Activated T-cell treated with anti-CD3 and anti-CD28 coated beads, Interleukin-2, amount 50 U/mL, for 24 hours (primary cell): ENCODE results near the gene SMIM5.
A peak's percentile ranks its signal among the peaks of the same experiment; 100 is the strongest.

ENCODE experiments used
- DNase-seq: peaks from one replicate; pipeline ENCODE4 v3.0.0-alpha.2; 2020
- H3K27ac Mint-ChIP-seq: 2 replicates; pipeline ENCODE4 v1.8.0; 2020; ENCODE audit warnings: mild to moderate bottlenecking, mixed read lengths
- H3K27me3 Mint-ChIP-seq: 2 replicates; pipeline ENCODE4 v1.8.0; 2020; ENCODE audit warnings: mixed read lengths
- H3K36me3 Mint-ChIP-seq: 2 replicates; pipeline ENCODE4 v1.8.0; 2020; ENCODE audit warnings: low read depth, mixed read lengths
- H3K4me1 Mint-ChIP-seq: 2 replicates; pipeline ENCODE4 v1.8.0; 2020; ENCODE audit warnings: low read depth, mixed read lengths
- H3K4me3 Mint-ChIP-seq: 2 replicates; pipeline ENCODE4 v1.8.0; 2020; ENCODE audit warnings: mild to moderate bottlenecking, moderate library complexity, mixed read lengths
- H3K9me3 Mint-ChIP-seq: 2 replicates; pipeline ENCODE4 v1.8.0; 2020; ENCODE audit warnings: mixed read lengths

SMIM5 gene

DNA sequence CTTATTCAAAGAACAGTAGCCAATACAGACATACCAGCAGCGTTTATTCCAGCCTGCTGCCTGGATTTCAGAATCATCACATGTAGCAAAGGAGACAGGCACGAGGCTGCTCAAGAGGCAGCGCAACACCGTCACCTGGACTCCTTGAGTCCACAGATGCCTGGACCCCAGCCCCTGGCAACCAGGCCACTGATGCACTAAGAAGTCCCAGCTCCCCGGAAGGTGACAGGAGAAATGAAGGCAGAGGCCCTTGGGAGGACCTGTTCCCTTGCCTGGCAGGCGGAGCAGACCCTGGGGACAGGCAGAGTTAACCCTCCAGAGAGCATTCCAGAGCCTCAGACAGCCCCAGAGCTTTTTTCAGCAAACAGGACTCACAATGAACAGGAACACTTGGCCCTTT is 16.5 kb downstream of the SMIM5 start:
- H3K9me3 Mint-ChIP-seq = no peaks in the 10 kb centered on the region
- no peak for DNase-seq
- H3K4me1 Mint-ChIP-seq = peaks cover 9% of the 10 kb centered on the region
- H3K4me3 Mint-ChIP-seq = no peak overlapping the region
- H3K36me3 Mint-ChIP-seq = peaks cover 61% of the 10 kb centered on the region
- H3K27ac Mint-ChIP-seq = no peak overlapping the region
- no peaks in the 10 kb centered on the region for H3K27me3 Mint-ChIP-seq

DNA sequence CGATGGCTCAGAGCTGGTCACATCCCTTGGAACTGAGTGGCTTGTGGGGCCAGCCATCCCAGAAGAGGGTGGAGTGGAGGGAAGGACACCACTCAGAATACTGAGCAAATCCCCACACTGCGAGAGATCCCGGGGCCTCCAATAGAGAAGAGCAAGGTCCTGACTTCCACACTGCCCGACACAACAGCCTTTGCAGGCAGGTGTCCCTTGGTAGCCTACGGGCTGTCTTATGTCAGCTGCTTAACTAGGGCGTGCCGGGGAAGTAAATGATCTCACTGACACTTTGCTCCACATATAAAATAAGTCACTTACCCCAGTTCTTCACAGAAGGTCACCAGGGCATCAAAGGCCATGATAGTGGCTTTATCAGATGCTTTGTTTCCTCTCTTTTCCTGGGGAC is 17.6 kb downstream of the SMIM5 start:
- Mint-ChIP-seq H3K4me3 (no peak overlapping the region), H3K4me1 (peaks cover 9% of the 10 kb centered on the region), H3K9me3 (no peaks in the 10 kb centered on the region), H3K27ac (no peak overlapping the region), H3K27me3 (no peaks in the 10 kb centered on the region), H3K36me3 (peaks cover 59% of the 10 kb centered on the region)
- DNase-seq = no peak

DNA sequence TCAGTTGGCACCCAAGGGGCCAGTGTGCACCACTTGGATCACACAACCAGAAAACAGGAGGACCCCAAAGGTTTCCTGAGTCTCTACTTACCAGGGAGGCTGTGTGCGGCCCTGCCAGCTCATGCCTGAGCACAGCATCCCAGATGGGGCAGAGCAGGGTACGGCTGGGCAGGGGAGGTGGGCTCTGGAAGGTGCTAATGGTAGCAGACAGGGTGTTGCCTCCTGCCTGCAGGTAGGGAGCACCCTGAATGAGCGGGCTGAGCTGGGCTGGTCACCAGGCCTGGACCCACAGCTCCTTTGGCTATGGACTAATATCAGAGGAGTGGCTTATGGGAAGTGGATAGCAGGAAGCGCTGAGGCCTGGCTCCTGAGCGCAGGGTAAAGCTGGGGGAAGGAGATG is 19.1 kb downstream of the SMIM5 start:
- DNase-seq = no peak
- Mint-ChIP-seq H3K27ac (no peak overlapping the region), H3K9me3 (no peaks in the 10 kb centered on the region), H3K4me3 (no peak overlapping the region), H3K27me3 (no peaks in the 10 kb centered on the region), H3K36me3 (peaks cover 66% of the 10 kb centered on the region), H3K4me1 (peaks cover 4% of the 10 kb centered on the region)

DNA sequence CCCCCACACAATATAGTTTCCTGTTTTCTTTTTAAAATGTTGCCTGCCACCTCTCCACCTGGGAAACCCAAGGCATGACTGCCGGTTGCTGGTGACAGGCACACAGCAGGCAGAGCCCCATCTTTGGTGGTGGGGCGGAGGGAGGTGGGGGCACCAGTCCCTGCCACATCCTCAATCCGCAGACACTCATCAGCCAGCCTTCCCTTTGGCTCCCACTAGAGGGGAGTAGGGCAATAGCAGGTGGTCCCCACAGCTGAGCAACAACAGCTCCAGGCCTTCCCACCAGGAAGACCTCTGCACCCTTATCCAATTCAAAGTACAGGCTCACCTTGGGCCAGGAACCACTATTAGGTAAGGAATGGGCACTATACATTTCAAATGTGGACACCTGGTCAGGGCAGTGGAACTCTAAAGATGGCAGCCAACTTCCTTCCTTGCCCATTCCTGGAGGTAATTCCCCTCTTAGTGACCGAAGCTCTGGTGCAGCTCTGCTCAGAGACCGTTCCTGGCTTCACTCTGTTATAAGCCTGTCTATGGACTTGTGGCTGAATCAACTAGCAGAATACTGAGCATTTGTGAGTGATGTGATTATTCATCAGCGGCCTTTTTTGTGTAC is 19.8 kb downstream of the SMIM5 start:
- H3K4me1 Mint-ChIP-seq = peaks cover 4% of the 10 kb centered on the region
- H3K36me3 Mint-ChIP-seq = peaks cover 64% of the 10 kb centered on the region
- H3K27ac Mint-ChIP-seq = no peak overlapping the region
- H3K4me3 Mint-ChIP-seq = no peak overlapping the region
- H3K27me3 Mint-ChIP-seq = no peaks in the 10 kb centered on the region
- H3K9me3 Mint-ChIP-seq = no peaks in the 10 kb centered on the region
- no peak for DNase-seq

DNA sequence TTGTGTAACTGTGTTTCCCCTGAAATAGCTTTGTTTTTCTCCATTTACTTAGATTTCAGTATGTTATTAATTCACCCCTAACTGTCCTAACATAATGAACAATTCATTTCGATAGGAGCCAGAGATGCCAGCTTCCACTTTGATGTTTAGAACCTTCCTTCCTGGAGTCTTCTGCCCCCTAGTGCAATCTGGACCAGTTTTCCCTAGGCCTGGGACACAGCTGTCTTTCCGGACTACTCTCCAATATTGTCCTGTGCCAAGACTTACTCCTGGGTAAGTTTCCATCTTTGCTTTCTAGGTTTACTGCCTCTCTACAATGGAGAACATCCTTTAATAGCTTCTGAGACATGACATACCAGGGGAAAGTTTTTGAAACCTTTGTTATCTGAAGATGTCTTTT is 20.9 kb downstream of the SMIM5 start:
- peak overlapping the region; percentile 49 for H3K27ac Mint-ChIP-seq
- no peaks in the 10 kb centered on the region for H3K27me3 Mint-ChIP-seq
- H3K4me3 Mint-ChIP-seq = no peak overlapping the region
- H3K36me3 Mint-ChIP-seq = peaks cover 60% of the 10 kb centered on the region
- DNase-seq = no peak
- peaks cover 4% of the 10 kb centered on the region for H3K4me1 Mint-ChIP-seq
- H3K9me3 Mint-ChIP-seq = no peaks in the 10 kb centered on the region

DNA sequence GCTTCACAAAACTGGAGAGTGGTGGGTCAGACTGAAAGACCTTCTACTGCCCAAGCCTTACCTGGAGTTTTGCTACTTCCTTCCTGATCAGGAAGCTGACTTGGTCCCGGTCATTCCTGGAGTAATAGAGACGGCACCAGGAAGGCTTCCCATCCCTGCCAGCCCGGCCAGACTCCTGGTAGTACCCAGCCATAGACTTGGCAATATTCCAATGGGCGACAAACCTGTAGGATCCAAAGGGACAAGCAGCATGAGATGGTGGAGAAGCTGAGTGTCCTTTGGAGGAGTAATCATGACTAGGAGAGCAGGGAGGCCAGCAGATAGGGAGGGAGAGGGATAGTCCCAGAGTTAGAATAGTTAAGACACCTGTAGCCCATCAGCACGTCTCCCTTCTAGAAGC is 25.0 kb downstream of the SMIM5 start:
- no peaks in the 10 kb centered on the region for H3K9me3 Mint-ChIP-seq
- no peak for DNase-seq
- H3K27ac Mint-ChIP-seq = no peak overlapping the region
- no peaks in the 10 kb centered on the region for H3K27me3 Mint-ChIP-seq
- H3K4me3 Mint-ChIP-seq = no peak overlapping the region
- peaks cover 60% of the 10 kb centered on the region for H3K36me3 Mint-ChIP-seq
- H3K4me1 Mint-ChIP-seq = no peaks in the 10 kb centered on the region

DNA sequence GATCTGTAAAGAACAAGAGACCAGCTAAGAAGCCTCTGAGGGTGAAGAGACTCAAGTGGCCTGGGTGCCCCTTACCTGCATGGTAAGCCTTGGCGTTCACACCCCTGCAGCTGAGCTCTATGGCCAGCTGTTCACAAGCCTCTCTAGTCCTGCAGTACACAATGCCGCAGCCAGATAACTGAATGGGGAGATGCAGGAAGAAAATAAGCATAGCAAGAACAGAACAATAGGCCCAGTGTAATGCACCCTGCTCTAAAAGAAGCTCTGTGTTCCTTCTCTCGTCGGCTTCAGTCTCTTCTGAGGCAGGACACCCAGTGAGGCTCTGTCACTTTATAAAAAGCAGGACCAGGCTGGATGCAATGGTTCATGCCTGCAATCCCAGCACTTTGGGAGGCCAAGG is 28.3 kb downstream of the SMIM5 start:
- Mint-ChIP-seq H3K27me3 (no peaks in the 10 kb centered on the region), H3K9me3 (no peaks in the 10 kb centered on the region), H3K27ac (no peak overlapping the region), H3K36me3 (peaks cover 54% of the 10 kb centered on the region), H3K4me3 (no peak overlapping the region), H3K4me1 (peaks cover 12% of the 10 kb centered on the region)
- no peak for DNase-seq

DNA sequence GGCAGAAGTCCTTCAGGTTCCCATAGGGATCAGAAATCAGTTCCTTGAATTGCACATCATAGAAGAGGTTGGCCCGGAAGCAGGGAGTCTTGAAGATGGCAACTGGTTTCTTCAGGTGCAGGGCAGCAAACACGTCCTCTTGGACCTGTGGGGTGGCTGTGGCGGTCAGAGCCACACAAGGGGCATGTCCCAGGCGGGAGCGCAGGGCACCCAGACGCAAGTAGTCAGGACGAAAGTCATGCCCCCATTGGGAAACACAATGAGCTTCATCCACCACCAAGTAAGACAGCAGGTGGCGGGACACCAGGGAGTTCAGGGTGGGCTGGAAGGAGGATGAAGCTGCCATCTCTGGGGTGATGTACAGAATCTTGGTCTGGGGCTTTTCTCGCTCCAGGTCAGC is 29.3 kb downstream of the SMIM5 start:
- Mint-ChIP-seq H3K27me3 (no peaks in the 10 kb centered on the region), H3K36me3 (peaks cover 47% of the 10 kb centered on the region), H3K4me1 (peaks cover 12% of the 10 kb centered on the region), H3K9me3 (no peaks in the 10 kb centered on the region), H3K27ac (no peak overlapping the region), H3K4me3 (no peak overlapping the region)
- DNase-seq = no peak

DNA sequence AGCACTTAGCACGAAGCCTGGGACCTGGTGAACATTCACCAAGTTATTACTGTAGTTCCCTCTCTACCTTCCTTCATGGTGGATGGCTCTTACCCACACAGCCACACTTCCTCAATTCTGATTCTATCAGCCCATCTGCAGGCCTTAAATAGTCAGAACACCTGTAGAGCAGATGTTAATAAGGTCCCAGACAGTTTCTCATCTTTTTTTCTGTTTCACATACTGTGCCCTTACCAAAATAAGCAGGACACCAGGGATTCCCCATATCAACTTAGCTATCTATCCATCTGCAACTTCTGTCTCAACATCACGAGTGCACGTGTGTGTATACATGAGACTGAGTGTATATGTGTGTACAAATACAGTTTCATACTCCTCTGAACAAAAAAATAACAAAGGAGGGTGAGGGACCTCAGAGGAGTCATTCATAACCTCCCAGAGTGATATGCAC is 30.9 kb downstream of the SMIM5 start:
- H3K27ac Mint-ChIP-seq = no peak overlapping the region
- no peaks in the 10 kb centered on the region for H3K9me3 Mint-ChIP-seq
- no peak for DNase-seq
- H3K36me3 Mint-ChIP-seq = peaks cover 54% of the 10 kb centered on the region
- no peaks in the 10 kb centered on the region for H3K27me3 Mint-ChIP-seq
- H3K4me3 Mint-ChIP-seq = no peak overlapping the region
- H3K4me1 Mint-ChIP-seq = peaks cover 22% of the 10 kb centered on the region

DNA sequence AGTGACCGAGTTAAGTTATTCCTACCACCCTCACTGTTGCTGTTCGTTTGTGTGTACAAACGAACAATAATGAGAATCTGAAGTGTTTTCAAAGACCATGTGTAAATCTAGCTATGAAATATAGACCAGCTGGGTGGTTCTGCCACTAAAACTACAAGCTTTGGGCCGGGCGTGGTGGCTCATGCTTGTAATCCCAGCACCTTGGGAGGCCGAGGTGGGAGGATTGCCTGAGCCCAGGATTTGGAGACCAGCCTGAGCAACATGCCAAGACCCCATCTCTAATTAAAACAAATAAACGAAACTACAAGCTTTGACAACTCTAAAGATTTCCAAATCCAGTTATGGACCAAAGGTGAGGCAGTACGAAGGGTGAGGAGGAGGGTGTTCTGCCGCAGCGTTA is 32.7 kb downstream of the SMIM5 start:
- Mint-ChIP-seq H3K27ac (peak overlapping the region; percentile 52), H3K36me3 (peaks cover 56% of the 10 kb centered on the region), H3K4me1 (peaks cover 33% of the 10 kb centered on the region), H3K4me3 (no peak overlapping the region), H3K27me3 (no peaks in the 10 kb centered on the region), H3K9me3 (no peaks in the 10 kb centered on the region)
- no peak for DNase-seq

DNA sequence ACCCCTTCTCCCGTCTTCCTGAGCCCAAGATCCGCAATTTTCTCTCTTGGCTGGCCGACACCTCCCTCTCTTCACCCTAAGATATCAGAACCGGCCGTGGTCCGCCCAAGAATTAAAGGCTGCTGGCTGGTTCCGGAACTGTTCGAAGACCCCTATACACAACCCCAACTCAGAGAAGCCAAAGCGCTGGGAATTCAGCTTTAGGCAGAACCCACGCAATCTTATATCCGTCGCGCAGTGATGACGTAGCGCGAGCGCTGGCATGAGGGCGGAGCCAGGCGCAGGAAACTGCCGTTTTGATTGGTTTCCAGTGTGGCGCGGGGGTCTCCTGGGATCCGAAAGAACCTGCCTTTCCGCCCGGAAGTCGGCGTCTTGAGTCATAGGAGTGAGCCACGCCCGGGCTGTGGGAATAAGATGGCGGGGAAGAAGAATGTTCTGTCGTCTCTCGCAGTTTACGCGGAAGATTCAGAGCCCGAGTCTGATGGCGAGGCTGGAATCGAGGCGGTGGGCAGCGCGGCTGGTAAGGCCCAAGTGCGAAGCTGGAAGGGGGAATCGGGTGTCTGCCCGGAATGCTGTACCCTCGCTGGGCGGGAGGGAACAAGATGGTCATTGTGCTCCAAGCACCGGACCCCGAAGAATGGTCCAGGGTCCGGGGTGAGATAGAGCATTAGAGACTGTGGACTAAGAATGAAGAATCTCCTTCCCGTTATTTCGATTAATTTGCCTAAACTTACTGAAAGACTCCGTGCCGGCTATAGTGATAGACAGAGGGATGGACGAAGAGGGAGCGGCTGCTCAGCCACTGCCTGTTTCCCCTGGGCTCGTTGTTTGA is 33.9 kb downstream of the SMIM5 start, which contains the start of the genes RECQL5 and SAP30BP:
Gene RECQL5, minus strand, starts transcription at position 196 of the 832 bp plus-strand sequence. CDS start 597 bp downstream, outside the sequence.
Gene SAP30BP, plus strand, starts transcription at position 380 of the 832 bp plus-strand sequence. Its CDS starts 35 bp downstream, at position 415.
- Mint-ChIP-seq H3K27me3 (no peaks in the 10 kb centered on the region), H3K36me3 (peaks cover 58% of the 10 kb centered on the region), H3K4me3 (no peak within 1 kb of the TSS), H3K27ac (peak within 1 kb of the TSS; percentile 52), H3K4me1 (peaks cover 37% of the 10 kb centered on the region), H3K9me3 (no peaks in the 10 kb centered on the region)
- DNase-seq = peak; percentile 98

DNA sequence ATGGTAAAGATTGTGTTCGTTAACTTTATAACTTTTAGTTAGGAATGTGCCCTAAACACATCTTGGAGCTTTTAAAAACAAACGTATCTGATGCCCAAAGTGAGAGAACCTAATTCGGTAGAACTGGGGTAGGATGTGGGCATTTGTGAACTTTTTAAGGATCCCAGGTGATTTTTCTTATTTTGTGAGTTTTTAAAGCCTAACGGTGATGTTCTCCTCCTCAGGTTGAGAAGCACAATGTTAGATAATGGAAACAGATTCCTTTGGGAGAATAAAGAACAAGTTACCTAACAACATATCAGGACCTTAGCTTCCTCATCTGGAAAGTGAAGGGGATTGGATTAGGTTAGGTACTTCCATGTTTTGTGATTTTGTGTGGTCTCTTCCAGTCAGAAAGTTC is 34.6 kb downstream of the SMIM5 start:
- Mint-ChIP-seq H3K4me3 (no peak overlapping the region), H3K27me3 (no peaks in the 10 kb centered on the region), H3K4me1 (peaks cover 37% of the 10 kb centered on the region), H3K36me3 (peaks cover 58% of the 10 kb centered on the region), H3K27ac (no peak overlapping the region), H3K9me3 (no peaks in the 10 kb centered on the region)
- DNase-seq = no peak

DNA sequence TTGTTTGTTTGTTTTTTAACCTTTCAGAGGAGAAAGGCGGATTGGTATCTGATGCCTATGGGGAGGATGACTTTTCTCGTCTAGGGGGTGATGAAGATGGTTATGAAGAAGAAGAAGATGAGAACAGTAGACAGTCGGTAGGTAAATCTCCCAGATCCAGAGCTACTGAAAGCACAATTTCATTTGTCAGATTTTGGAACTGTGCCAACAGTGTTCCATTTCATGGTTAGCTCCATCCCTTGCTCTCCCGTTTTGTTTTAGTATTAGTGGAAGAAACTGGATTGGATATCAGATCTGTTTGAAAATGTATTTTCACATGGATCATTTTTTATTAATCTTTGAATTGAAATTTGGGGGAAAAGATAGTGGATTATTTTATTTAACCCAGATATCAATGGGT is 35.3 kb downstream of the SMIM5 start:
- Mint-ChIP-seq H3K4me3 (no peak overlapping the region), H3K4me1 (peaks cover 37% of the 10 kb centered on the region), H3K27me3 (no peaks in the 10 kb centered on the region), H3K9me3 (no peaks in the 10 kb centered on the region), H3K27ac (no peak overlapping the region), H3K36me3 (peaks cover 62% of the 10 kb centered on the region)
- no peak for DNase-seq

DNA sequence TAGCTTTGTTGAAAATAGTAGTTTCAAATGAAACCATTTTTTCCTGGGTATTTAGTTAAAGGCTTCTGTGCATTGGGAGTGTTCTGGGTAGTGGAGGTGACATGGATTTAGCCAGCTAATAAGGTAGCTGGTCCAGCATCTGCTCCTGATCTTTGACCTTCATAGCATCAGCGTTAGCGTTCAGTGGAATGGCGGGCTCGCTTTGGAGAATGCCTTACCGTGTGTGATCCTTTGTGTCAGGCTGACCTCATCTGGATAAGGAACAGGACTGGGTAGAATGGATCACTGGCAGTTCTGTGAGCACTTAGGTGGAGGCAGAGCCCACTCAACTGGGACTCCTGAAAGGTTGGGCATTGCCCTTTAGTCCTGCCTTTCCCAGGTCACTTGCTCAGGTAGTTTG is 37.6 kb downstream of the SMIM5 start:
- Mint-ChIP-seq H3K9me3 (no peaks in the 10 kb centered on the region), H3K4me1 (peaks cover 32% of the 10 kb centered on the region), H3K27me3 (no peaks in the 10 kb centered on the region), H3K4me3 (no peak overlapping the region), H3K36me3 (peaks cover 64% of the 10 kb centered on the region), H3K27ac (peak overlapping the region; percentile 52)
- DNase-seq = no peak

DNA sequence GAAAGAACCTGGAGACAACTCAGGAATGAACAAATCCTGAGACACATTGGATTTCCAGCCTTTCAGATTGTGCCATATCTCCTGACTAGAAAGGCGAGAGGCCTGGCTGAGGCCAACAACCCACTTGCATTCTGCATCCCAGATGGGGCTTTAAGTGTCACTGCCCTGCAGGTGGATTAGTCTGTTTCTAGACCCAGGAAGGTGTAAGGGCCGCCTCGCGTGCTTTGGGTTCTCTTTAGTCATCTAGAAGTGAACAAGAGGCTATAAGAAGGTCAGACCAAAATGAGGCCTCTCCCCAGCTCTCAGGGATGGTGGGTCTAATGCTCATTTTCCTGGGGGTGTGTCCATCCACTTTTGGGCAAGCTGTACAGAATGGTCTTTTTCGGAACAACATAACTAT is 38.8 kb downstream of the SMIM5 start:
- DNase-seq = no peak
- Mint-ChIP-seq H3K4me1 (peaks cover 31% of the 10 kb centered on the region), H3K9me3 (no peaks in the 10 kb centered on the region), H3K4me3 (no peak overlapping the region), H3K36me3 (peaks cover 75% of the 10 kb centered on the region), H3K27ac (peak overlapping the region; percentile 11), H3K27me3 (no peaks in the 10 kb centered on the region)
